Fibroblast of skin of back (primary cell): ENCODE results near the gene TSPEAR.

Experiments
- DNase-seq: peaks from one replicate; pipeline ENCODE4 v3.0.0-alpha.2; 2013

Gene TSPEAR

DNA sequence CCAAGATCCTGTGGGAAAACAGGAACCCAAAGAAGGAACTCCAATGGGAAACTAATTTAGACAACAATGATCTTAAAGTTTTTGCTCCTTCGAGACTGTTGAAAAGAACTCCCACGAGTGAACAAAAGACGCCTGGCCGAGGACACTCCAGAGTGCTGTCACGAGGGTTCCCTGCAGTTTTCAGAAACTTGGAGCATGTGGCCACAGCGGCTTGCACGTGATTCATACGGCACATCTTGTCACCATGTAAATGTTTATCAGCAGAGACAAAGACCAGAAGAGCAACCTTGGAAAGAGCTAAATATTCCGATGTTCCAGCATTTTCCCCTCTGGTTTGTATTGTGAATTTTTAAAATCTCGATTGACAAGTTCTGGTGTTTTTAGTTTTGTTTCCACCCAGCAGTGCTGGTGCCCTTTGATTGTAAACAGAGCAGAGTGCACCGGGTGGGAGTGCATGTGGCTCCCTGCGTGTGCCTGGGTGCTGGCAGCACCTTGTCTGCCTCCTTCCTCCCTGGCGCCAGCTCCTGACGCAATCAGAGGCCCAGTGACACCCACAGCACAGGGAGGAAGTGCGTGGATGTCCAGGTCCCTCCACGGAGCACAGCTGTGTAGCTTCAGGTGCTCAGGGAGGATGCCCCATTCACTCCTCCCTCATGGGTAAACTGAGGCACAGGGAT is 233.1 kb downstream of the TSPEAR start:
- DNase-seq, result no peak

DNA sequence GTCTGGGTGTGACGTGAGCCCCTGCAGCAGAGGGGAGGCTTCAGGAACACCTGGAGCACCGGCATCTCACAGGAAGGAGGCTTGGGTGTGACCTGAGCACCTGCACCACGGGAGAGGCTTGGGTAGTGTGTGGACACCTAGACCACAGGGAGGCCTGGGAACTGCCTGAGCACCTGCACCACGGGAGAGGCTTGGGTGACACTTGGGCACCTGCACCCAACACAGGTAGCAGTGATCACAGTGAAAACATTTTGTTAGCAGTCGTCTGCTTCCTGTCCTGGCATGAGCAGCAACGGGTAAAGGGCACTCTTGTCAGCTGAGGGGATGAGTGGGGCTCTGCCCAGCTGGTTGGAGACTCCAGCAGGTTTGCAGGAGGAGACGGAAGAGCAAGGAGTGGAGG is 233.7 kb downstream of the TSPEAR start:
- DNase-seq, result no peak

DNA sequence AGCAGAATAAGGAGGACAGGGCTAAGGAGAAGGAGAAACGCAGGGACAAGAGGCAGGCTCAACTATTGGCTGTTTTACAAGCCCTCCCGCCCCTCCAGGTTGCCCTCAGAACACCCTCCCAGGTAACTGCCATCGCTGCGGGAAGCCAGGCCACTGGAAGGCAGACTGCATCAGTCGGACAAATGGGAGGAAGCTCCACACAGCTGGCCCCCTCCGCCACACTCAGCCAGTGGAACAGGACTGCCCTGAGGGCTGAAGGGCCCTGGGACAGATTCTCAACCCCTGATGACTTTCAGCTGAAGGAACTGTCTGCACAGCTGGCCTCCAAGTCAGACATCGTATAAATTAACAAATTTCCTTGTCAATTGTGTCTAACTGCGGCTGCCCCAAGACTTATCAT is 234.2 kb downstream of the TSPEAR start:
- DNase-seq, result no peak

DNA sequence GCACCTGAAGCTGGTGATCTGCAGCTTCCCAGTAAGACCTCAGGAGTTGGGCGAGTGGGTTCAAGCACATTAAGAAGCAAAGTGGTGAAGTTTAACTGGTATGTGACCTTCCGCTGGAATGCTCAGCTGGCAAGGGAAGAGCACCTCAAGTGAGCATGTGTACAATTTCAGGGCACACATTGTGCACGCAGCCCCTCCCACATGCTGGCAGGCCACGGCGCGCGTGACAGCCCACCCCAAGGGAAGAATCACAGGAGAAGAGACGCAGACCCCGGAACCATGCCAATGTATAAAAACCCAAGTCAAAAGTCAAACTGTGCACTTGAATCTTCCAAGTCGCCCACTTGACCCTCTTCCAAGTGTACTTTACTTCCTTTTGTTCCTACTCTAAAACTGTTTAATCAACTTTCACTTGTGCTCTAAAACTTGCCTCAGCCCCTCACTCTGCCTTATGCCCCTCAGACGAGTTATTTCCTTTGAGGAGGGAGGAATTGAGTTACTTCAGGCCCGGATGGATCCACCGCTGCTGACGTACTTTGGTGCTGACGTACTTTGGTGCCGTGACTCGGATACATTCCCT is 236.0 kb downstream of the TSPEAR start:
- DNase-seq, result no peak

DNA sequence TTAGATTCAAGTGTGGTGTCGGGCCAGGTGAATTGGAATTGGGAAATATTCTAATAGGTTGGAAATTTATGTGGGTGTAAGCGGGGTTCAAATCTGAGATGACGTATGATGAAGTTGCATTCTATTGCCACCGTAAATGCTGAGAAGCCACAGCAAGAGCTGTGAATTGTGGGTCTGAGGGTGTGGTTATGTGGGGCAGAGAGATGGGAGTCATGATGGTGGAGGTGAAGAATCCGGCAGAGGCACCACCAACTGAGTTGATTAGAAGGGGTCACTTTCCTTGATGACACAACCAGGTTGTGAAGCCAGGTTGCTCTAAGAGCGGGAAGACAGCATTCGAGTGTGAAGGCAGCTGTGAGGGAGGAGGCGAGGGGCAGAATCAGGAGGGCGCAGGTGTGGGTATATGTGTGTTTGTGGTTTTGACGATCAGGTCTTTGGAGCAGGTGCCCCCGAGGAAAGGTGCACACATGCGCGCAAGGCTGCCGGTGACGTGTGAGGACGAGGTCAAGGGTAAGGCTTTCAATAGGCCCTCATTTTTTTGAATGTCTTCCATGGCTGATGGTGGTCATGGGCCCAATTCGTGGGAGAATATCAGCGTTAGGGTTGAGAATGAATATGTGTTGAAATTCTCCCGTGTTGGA is 237.3 kb downstream of the TSPEAR start:
- no peak for DNase-seq

DNA sequence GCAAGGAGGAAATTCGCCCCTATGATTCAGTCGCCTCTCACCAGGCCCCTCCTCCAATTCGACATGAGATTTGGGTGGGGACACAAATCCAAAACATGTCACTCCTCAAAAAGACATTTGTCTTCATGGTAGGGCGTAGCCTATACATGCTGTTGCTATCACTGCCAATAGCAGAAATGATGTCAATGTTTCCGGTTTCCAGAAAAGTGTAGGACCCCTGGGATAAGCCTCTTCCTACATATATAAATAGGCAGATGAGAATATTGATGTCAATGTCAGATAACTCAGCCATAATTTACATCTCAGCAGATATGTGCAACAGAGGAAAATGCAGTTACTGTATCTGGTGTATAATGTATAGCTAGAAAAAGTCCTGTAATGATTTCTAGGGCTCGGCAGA is 239.4 kb downstream of the TSPEAR start:
- DNase-seq, result no peak

DNA sequence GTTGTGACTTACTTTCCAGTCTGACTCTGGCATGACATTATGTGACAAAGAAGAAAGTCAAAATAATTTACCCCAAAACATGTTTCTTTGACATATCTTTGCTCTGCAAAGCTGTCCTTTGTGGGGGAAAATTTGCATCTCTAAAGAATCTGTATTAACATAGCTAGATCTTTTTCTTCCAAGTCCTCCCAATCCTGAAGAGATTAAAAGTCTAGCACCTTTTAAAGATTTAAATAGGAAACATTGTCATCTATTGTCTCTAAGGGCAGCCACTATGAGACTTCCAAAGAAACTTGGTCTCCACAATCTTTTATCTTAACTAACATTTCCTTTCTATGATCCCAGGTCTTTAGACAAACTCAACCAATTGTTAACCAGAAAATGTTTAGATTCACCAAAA is 240.0 kb downstream of the TSPEAR start:
- no peak for DNase-seq

DNA sequence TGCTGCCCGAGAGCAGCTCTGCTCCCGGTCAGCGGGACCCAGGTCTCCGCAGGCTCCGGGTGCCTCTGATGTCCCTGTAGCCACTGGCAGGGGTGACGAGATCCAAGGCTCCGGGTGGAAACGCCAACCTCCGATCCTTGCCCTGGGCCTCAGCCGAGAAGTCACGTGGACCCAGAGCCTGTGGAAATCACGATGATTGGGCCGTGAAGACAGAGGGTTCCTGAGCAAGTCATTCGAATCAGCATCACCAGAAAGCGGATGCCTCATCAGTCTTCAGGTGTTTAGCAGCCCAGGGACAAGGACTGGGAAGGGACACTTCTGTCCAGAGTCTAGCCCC is 243.5 kb downstream of the TSPEAR start:
- no peak for DNase-seq

DNA sequence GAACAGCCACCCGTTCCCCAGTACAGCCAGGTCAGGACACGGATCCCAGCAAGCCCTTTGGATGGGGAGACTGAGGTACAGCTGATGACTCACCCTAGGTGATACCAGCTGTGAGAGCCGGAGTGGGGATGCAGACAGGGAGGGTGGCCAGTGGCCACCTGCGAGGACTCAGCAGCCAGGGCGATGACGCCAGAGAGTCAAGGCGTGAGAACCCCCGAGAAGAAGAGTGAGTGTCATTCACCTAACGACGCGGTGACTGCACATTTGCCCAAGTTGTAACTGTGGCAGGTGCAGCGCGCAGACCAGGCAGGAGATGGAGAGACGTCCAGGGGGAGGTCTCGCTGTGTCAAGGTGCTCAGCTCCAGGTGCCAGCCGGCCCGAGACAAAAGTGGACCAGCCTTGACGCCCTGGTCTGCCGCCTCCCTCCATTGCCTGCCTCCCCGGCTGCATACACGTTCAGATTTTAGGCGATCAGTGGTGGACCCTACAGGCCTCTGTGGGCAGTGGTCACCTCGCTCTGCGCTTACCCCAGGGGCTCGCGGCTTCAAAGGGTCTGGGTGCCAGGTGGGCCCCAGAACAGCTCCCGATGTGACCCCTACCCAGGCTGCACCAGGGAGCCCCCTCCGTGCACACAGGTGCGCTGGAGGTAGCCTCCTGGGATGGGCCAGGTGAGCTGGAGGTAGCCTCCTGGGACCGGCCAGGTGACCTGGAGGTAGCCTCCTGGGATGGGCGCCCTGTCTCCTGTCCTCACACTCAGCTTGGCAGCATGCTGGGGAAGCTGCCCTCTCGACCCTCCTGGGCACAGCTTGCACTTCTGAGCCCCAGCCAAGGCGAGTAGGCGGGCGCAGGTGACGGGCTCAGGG is 244.1 kb downstream of the TSPEAR start:
- DNase-seq, result no peak

DNA sequence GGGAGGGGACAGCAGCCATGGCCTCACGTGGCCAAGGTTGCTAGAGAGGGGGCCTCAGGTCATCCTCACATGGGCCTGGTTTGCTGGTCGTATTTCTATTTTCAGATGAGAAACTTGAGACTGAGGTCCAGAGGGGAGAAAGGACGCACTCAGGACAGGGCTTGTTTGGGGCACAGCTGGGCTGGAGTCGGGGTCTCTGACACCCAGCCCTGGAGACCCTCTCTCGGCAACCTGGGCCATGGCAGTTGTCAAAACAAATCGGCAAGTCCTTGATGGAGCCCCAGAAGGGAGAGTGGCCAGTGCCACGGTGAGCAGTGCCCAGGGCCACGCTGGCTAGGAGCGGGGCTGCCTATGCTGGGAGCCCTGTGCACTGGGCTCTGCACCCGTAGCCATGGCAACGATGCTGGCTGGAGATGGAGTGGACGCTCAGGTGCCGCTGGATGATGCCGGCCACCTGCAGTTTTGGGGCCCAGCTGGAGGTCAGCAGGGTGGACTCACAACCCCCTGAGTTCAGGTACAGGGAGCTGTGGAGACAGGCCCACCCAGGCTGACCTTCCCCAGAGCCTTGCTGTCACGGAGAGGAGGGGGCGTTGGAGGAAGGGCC is 244.9 kb downstream of the TSPEAR start:
- DNase-seq, result no peak

DNA sequence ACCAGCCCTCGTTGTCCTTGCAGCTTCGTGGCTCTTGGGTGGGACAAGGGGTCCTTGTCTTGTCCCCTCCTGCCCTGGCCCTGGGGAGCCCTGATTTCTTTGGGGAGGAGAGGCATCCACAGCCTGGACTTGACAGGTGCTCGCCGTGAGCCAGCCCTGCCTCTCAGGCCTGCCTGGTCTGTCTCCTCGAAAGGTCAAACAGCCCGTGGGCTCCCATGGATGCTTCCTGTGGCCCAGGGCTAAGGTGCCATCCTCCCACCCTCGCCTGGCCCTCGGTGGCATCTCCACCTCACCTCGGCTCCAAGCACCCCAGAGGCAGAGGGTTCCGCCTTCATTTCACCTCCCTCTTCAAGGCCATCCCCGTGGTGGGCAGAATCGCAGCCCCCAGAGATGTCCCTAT is 247.0 kb downstream of the TSPEAR start:
- no peak for DNase-seq

DNA sequence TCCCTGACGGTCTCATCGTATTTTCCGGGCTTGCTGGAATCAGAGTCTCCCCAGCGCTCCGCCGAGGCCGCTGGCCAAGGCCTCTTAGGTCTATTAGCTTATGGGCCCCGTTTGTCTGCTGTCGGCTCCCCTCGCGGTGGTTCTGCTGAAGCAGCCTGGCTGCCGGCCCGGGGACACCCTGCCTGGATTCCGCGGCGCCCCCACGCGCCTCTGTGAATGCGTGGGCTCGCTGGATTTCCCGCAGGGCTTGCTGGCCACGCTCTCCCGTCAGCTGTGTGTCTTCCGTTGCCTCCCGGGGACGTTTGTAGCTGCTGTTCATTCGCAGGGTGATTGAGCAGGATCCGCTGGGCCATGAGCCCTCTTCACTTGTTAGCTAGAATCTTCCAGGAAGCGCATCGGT is 247.6 kb downstream of the TSPEAR start:
- DNase-seq, result no peak

DNA sequence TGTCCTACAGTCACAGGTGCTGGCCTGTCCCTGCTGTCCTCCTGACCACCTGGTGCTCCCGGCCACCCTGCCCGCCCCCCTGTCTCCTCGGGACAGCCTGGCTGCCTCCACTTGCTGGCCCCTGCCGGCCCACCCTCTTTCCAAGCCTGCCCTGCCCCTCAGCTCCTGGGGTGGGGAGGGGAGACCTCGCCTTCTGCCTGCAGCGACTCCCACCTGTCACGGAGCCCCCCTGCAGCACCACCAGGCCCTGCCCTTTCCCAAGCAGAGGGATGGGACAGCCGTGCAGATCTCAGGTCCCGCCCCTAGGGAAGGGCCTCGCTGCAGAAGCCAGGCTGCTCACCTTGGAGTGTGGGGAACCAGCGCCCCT is 248.6 kb downstream of the TSPEAR start:
- DNase-seq, result no peak

DNA sequence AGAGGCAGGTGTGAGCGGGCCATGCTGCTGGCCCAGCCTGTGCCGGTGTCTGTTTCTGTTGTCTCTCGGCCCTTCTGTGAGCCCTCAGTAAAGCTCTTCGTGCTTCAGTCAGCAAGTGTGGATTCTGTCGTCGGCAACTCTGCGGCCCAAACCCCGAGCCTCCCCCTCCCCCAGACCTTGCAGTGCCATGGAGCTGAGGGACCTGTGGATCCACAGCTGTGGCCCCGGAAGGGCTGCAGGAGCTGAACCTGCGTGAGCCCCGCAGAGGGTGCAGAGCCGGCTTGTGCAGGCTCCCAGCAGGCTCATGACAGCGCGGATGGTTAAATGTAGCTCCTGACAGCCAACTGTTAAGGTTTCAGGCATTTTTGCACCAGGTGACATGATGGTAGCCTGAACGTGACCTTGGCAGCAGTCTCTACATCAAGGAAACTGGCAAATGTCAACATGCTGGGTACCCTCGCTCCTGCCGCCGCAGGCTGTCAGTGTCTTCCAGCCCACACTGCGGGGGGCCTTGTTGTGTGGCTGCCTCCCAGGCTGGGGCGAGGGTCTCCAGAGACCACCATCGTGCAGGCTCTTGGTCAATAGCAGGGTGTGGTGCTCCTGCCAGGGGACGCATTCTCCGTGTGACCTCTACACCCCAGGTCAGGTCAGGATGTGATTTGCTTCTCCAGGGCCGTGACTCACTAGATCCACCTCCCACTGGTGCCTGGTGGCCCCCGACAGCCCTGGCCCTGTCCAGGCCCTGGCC is 249.1 kb downstream of the TSPEAR start:
- DNase-seq, result no peak

DNA sequence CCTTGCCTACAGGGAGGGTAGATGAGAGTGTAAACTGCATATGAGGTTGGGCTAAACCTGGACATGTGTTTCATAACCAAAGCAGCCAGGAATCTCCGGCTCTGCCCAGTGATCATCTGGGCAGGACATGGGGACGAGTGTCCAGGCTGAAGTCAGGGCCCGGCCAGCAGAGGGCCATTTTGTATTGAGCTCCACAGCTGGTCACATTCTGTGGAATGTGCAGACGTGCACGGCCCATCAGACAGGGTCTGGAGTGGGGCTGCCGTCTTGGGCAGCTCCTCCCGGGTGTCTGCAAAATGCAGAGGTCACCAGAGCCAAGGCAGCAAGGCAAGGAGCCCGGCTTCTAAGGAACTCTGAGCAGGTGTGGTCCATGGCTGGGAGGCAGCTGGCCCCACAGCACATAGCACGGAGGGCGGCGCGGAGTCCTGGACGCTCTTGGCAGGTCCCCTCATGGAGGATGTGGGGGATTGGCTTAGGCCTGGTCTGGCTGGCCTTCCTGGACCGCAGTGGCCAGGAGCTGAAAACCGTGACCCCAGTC is 249.8 kb downstream of the TSPEAR start:
- DNase-seq, result no peak

DNA sequence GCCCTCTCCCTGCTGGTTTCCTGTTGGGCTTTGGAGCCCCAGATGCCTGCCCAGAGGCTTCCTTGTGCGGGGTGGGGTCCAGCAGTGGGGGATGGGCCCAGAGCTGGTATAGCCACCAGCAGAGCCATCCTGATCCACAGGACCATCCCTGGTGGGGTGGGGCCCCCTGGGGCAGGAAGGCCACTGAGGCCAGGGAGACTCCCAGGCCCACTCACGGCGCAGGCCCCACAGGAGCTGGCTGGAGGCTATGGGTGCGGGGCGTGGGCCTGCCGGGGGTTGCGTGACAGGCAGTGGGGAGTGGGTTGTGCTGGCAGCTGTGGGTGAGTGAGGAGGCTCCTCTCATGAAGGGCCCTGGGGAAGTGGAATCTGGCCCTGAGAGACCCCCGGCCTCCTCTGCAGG is 250.4 kb downstream of the TSPEAR start:
- no peak for DNase-seq

DNA sequence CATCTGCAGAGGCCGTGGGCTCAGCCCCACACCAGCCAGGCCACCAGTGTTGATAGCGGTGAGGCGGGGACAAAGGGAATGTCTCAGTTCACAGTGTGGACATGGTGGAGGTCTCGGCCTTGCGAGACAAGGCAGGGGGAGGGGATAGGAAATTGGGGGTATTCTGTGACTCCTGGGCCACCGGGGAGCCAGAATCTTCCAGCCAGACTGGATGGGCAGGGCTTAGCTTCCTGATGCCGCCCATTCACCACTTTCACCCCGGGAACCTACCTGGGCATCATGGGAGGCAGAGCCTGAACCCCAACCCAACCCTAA is 251.0 kb downstream of the TSPEAR start:
- no peak for DNase-seq

DNA sequence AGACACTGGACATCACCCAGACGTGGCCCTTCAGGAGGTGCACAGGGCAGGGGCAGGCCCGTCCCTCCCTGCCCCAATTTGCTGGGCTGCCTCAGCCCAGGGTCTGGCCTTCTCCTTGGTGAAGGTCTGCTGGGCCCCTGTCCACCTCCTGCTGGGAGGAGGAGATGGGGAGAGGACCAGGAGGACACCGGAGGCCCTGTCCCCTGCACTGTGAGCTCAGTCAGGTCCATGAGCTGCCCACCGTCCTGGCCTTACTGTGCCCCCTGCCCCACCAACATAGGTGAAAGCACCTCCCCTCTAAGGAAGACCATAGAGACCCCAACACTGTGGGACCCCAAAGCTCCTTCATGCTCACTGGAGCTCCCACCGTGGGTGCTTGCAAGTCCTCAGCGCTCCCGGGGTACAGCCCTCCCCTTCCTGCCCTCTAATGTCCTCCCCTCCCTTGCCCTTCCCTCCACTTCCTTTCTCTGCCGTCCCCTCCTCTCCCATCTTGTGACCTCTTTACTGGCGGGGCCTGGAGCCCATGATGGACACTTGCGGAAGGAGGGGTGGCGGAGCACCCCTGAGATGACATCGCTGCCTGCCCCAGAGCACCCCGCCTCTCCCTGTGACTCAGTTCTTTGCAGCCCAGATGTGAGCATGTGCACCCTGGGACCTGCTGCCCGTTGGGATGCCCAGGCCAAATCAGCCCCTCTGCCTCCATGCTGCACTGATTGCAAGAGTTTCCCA is 251.5 kb downstream of the TSPEAR start:
- no peak for DNase-seq

DNA sequence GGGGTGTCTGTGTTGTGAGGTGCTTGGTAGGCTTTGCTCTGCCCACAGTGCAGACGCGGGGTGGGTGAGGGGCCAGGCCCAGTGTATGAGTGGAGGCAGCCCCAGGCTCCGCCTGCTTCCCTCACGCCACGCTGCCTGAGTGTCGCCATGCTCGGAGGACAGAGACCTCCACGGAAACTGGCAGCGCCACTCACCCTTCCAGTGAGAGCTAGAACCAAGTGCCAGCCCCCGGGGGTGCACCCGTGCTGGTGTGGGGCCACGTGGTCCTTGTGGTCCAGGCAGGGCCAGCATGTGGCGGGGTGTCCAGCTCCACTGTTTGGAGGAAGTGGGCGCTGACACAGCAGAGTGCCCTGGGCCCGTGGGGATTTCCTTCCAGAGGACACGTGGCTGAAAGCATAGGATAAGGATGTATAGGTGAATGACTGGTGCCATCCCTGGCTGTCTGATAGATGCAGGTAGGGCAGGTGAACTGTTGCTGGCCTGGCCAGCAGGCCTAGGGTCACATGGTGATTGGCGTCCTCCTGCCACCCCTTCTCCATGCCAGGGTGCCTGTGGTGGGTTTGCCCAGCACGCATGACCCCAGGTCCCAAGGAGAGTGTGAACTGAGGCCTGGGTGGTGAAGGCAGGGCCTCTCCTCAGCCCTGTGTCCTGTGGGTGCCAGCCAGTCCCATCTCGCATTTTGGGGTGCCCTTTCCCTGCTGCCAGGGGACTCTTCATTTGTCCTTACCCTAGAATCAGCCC is 252.2 kb downstream of the TSPEAR start:
- DNase-seq, result no peak

DNA sequence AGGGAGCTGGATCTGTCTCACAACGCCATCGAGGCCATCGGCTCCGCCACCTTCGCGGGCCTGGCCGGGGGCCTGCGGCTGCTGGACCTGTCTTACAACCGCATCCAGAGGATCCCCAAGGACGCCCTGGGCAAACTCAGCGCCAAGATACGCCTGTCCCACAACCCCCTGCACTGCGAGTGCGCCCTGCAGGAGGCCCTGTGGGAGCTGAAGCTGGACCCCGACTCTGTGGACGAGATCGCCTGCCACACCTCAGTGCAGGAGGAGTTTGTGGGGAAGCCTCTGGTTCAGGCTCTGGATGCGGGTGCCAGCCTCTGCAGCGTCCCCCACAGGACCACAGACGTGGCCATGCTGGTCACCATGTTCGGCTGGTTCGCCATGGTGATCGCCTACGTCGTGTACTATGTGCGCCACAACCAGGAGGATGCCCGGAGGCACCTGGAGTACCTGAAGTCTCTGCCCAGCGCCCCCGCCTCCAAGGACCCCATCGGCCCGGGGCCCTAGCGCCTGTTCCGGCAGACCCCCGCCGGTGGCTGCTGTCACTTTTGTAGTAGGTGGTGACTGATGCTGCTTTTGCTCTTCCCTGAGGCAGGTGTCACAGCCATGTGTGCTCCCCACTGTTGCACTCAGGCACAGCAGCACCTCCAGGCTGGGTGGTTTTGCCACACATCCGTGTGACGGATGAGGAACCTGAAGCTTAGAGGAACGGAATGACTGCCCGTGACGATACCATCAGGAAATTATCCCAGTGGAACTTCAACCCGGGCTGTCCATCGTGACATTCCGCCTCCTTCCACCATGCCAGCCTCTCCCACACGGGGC is 254.2 kb downstream of the TSPEAR start:
- no peak for DNase-seq
